Measurements from ENCODE around the gene GZF1.

DNA sequence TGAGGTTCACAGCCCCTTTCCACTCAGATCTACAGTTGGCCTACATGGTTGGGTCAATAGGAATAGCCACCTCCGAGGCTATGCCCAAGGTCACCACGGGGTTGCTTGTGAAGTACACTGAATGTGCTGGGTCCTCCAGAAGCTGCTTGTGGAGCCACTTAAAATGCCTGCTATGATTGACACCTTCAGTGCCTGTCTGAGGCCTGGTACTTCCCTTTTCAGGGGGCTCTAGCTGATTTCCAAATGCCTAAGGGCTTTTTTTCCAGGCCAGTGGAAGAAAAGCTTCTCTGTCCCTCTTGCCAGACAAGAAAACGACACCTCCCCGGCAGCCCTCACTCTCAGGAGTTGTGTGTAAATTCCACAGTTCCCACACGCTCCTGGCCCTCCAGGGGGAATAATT lies 17.6 kb upstream of the GZF1 start:
- TF ChIP-seq CTCF (IDR thresholded peaks at IDR 0.05) (no peak), EZH2 (IDR thresholded peaks at IDR 0.05; ENCODE audit: borderline replicate concordance, insufficient read depth, low read depth, low read length, poor library complexity, severe bottlenecking) (no peak)
